Coronary artery (tissue), 2 donors: Measurements from ENCODE around the gene TRPV5.
A peak's percentile ranks its signal among the peaks of the same experiment; 100 is the strongest.

ENCODE experiments used
- DNase-seq: peaks from one replicate; pipeline ENCODE4 v3.0.0-alpha.2; 2017; ENCODE audit warnings: low spot score
- H3K27ac ChIP-seq, 2 donors: fragments of 200-600 bp; sonication (generic); one replicate each; pipeline ENCODE4 v1.5.1; 2016 to 2019
- H3K4me3 ChIP-seq: fragments of 200-600 bp; sonication (generic); 2 replicates; pipeline ENCODE4 v1.5.1; 2016; ENCODE audit warnings: mild to moderate bottlenecking, moderate library complexity
- CTCF ChIP-seq: fragments of 200-600 bp; sonication (generic); IDR thresholded peaks from one replicate; pipeline ENCODE4 v1.5.1; 2019; ENCODE audit warnings: antibody characterized with exemption

TRPV5 gene

GRCh38 chr7:142873281-142873784, 60.2 kb downstream of the TRPV5 start:
- no peak overlapping the region for H3K4me3 ChIP-seq
- DNase-seq: peak; percentile 70
- TF ChIP-seq CTCF: no peak
- no peak overlapping the region for H3K27ac ChIP-seq

- DNase-seq: peak; percentile 70
- H3K27ac ChIP-seq: no peak overlapping the region
- TF ChIP-seq CTCF: no peak
- no peak overlapping the region for H3K4me3 ChIP-seq
Measured at GRCh38 chr7:142872106-142872675, 61.4 kb downstream of the TRPV5 start.

- no peak for TF ChIP-seq CTCF
- no peak for DNase-seq
- Histone ChIP-seq H3K4me3 (no peak overlapping the region), H3K27ac (no peak overlapping the region)
Measured at GRCh38 chr7:142871260-142872105, 62.1 kb downstream of the TRPV5 start.

- H3K4me3 ChIP-seq: no peak overlapping the region
- peak; percentile 66 for DNase-seq
- no peak overlapping the region for H3K27ac ChIP-seq
- no peak for TF ChIP-seq CTCF
Measured at GRCh38 chr7:142870566-142871259, 62.8 kb downstream of the TRPV5 start.

- H3K4me3 ChIP-seq: no peak overlapping the region
- H3K27ac ChIP-seq: no peak overlapping the region
- no peak for TF ChIP-seq CTCF
- DNase-seq: no peak
Measured at GRCh38 chr7:142870147-142870559, 63.4 kb downstream of the TRPV5 start.

- Histone ChIP-seq H3K27ac (no peak overlapping the region), H3K4me3 (no peak overlapping the region)
- DNase-seq: no peak
- TF ChIP-seq CTCF: no peak
Measured at GRCh38 chr7:142869434-142869833, 64.1 kb downstream of the TRPV5 start.
